KG1 (cell line): Measurements from ENCODE around the gene IGFBP7.
"Not testable (repeated sequence)": the region's sequence is repeated elsewhere in the genome, so short reads cannot be mapped to it uniquely, and the experiment has no call there.

ENCODE experiments used
- DNase-seq: peaks from one replicate; lab custom pipeline; 2025; lab: John Stamatoyannopoulos, UW

The IGFBP7 gene

GRCh38 chr4:57070461-57070860 is 39.7 kb downstream of the IGFBP7 start:
- no peak for DNase-seq

GRCh38 chr4:57068237-57068981 is 41.8 kb downstream of the IGFBP7 start:
- DNase-seq = no peak

GRCh38 chr4:57065730-57066482 is 44.3 kb downstream of the IGFBP7 start:
- no peak for DNase-seq

GRCh38 chr4:57064811-57065711 is 45.1 kb downstream of the IGFBP7 start:
- DNase-seq = no peak

GRCh38 chr4:57064120-57064519 is 46.1 kb downstream of the IGFBP7 start:
- DNase-seq = no peak

GRCh38 chr4:57063518-57063917 is 46.7 kb downstream of the IGFBP7 start:
- DNase-seq = no peak

- no peak for DNase-seq
Measured at GRCh38 chr4:57061395-57061794, 48.8 kb downstream of the IGFBP7 start.

GRCh38 chr4:57060717-57061067 is 49.5 kb downstream of the IGFBP7 start:
- DNase-seq = not testable (repeated sequence)

- DNase-seq = no peak
Measured at GRCh38 chr4:57059890-57060716, 50.1 kb downstream of the IGFBP7 start.

- no peak for DNase-seq
Measured at GRCh38 chr4:57055886-57056285, 54.3 kb downstream of the IGFBP7 start.

GRCh38 chr4:57053508-57053907 is 56.7 kb downstream of the IGFBP7 start:
- no peak for DNase-seq

GRCh38 chr4:57051524-57051923 is 58.7 kb downstream of the IGFBP7 start:
- DNase-seq = no peak

GRCh38 chr4:57051095-57051494 is 59.1 kb downstream of the IGFBP7 start:
- DNase-seq = no peak

GRCh38 chr4:57048590-57049304 is 61.4 kb downstream of the IGFBP7 start:
- no peak for DNase-seq

GRCh38 chr4:57047046-57047445 is 63.1 kb downstream of the IGFBP7 start:
- DNase-seq = not testable (repeated sequence)

GRCh38 chr4:57044996-57045395 is 65.2 kb downstream of the IGFBP7 start:
- DNase-seq = no peak

- no peak for DNase-seq
Measured at GRCh38 chr4:57044279-57044678, 65.9 kb downstream of the IGFBP7 start.

GRCh38 chr4:57043347-57044251 is 66.6 kb downstream of the IGFBP7 start:
- DNase-seq = no peak

GRCh38 chr4:57042711-57043169 is 67.4 kb downstream of the IGFBP7 start:
- no peak for DNase-seq

- no peak for DNase-seq
Measured at GRCh38 chr4:57041020-57041419, 69.2 kb downstream of the IGFBP7 start.
